Hematopoietic multipotent progenitor cell treated with erythropoietin and hydrocortisone succinate and interleukin-3 and kit ligand, for 4 days (in vitro differentiated cells): Measurements from ENCODE around the gene ZNF124.

Experiments
- DNase-seq: peaks from one replicate; pipeline ENCODE4 v3.0.0-alpha.2; 2015

ZNF124 gene

DNA sequence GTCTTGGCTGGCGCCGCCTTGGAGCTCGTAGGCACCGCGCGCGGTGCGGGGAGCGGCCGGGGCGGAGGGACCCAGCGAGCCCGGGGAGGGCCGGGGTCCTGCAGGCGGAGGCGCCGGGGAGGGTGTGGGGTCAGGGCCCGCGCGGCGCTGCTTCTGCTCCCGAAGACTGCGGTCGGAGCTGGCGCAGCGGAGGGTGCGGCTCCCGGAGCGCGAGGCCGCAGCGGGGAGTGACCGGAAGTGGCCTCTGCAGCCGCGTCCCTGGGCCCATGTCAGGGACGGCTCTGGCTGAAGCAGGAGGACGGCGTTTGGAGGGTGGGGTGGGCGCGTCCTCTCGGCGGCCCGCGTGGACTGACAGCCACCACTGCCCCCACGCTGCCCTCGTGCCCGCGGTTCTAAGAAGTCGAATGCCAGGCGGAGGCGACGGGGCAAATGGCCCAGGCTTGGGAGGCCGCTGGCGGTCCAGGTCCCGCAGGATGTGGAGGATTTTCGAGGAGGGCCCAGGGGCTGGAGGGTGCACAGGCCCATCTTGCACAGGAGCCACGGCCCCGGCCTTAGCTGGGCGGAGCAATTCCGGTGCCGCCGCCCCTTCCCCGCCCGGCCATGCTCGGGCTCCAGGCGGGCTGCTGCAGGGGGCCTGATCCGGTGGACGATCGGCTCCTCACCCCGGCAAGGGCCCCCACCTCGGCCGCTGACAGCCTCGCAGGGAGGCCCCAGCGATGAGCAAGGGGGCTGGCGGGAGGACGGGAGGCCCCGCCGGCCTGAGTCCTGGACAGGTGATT lies 59.9 kb downstream of the ZNF124 start:
- peak; percentile 31 for DNase-seq

DNA sequence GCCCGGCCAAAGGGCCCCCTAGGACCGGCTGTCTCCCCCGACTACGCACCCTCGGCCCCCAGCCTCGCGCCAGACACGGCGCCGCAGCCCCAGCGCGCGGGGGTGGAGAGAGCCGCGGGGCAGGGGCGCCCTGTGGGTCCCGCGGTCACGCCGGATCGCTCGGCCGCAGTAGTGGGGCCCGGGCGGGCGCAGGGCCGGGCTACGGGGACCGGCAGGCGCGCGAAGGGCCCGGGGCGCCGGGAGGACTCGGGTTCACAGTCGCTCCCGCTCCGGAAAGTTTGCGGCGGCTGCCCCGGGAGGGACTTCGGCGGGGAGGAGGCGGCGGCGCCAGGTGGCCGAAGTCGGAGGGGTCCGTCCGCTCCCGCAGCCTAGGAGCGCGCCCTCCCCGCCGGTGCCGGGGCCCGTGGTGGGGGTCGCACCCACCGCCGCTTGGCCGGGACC lies 60.5 kb downstream of the ZNF124 start:
- DNase-seq, result peak; percentile 22

DNA sequence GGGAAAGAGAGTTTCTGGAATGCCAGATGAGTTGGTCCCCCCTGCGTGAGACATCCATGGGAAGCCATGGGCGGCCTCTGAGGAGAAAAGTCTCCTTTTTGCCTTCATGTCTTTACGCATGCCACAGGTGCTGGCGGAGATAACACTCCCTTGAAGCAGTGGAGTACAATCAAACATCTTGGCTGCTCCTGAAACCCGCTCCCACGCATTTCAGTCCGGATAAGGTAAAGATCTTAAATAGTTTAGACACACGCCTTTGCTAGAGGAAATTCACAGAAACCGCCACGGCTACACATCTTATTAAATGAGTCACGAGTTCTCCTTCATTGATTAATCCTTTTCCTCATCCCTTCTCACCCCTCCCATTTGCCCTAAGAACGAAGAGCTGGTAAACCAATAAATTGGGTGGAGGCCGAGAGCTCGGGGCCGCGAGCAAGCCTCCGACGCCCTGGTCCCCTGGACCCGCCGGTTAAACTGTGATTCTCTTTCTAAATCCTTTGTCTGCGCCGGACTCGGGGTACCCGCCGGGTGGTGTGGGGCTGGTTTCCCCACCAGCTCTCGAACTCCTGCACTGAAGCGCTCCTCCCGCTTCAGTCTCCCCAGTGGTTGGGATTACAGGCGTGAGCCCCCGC lies 61.1 kb downstream of the ZNF124 start:
- peak; percentile 47 for DNase-seq

DNA sequence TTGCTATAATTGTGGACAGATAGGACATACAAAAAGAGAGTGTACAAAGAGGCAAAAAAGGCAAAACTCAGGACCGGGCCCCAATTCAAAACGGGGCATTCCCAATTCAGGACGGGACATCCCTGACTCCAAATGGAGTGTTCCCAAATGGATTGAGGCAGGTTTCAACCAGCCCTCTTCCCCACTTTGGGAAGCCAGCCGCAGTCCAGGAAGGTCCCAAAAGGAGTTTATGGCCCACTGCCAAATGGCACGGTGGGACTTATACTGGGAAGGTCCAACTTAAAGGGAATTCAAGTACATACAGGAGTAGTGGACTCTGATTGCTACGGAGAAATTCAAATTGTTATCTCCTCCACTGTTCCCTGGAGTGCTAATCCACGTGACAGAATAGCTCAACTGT lies 64.1 kb downstream of the ZNF124 start:
- no peak for DNase-seq

DNA sequence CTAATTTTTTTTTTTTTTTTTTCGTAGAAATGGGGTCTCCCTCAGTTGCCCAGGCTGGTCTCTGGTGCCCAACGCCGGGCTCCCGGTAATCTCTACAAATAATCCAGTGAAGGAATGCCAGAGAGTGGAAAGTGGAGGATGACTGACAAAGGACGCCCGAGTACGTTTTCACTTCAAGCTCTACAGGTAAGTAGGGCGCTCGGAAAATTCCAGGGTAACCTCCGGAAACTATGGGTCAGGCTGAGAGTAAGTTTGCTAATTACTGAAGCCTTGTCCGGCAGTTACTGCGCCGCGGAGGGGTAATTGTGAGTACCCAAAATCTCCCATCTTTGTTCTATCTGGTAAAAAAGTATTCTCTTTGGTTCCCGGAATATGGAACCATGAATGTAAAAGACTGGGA lies 65.9 kb downstream of the ZNF124 start:
- DNase-seq, result no peak
